Gastrocnemius medialis (tissue), 4 donors: ENCODE results near the gene FARSB. TPM values are rescaled to one million over a fixed set of nuclear protein-coding genes. Genes with fewer than 3 reads are reported as not detected.
A peak's percentile ranks its signal among the peaks of the same experiment; 100 is the strongest.

Source experiments
- ATAC-seq, 2 donors: fragments of 150-250 bp; one replicate each; pipeline ENCODE4 v1.9.1; 2016
- DNase-seq, 2 donors: peaks; one replicate each; pipeline ENCODE4 v3.0.0-alpha.2; 2019
- H3K27ac ChIP-seq, 4 donors: fragments of 200-600 bp; sonication (generic); 1 replicate in 1 of 4; 2 replicates in 3 of 4; pipeline ENCODE4 v1.5.1; 2016 to 2018; ENCODE audit warnings: mild to moderate bottlenecking in 2 of 4, moderate library complexity in 1 of 4
- H3K27me3 ChIP-seq, 3 donors: fragments of 200-600 bp; sonication (generic) in 2 of 3; 1 replicate in 1 of 3; 2 replicates in 2 of 3; pipeline versions ENCODE4 v1.5.1 to v1.6.0; 2016 to 2019; ENCODE audit warnings: mild to moderate bottlenecking in 1 of 3, moderate library complexity in 1 of 3
- H3K36me3 ChIP-seq, 2 donors: fragments of 200-600 bp; sonication (generic) in 1 of 2; one replicate each; pipeline ENCODE4 v1.5.1; 2017 to 2018
- H3K4me1 ChIP-seq, 2 donors: fragments of 200-600 bp; sonication (generic) in 1 of 2; one replicate each; pipeline ENCODE4 v1.5.1; 2016 to 2017; ENCODE audit warnings: mild to moderate bottlenecking in 2 of 2
- H3K4me3 ChIP-seq, 4 donors: fragments of 200-600 bp; sonication (generic) in 3 of 4; 1 replicate in 1 of 4; 2 replicates in 3 of 4; pipeline ENCODE4 v1.5.1; 2016 to 2019; ENCODE audit warnings: mild to moderate bottlenecking in 2 of 4
- H3K9me3 ChIP-seq, 3 donors: fragments of 200-600 bp; sonication (generic) in 2 of 3; 1 replicate in 1 of 3; 2 replicates in 2 of 3; pipeline ENCODE4 v1.5.1; 2016 to 2019
- CTCF ChIP-seq, 5 experiments: fragments of 450-650 bp in 3 of 5; fragments of 200-600 bp in 2 of 5; sonication (generic) in 2 of 5; IDR thresholded peaks in 4 of 5; conservative IDR thresholded peaks in 1 of 5; 1 replicate in 4 of 5; 2 replicates in 1 of 5; pipeline ENCODE4 v1.5.1; 2016 to 2019; ENCODE audit warnings: antibody characterized with exemption in 5 of 5, mild to moderate bottlenecking in 3 of 5, moderate library complexity in 3 of 5
- POLR2A ChIP-seq, 2 donors: fragments of 450-650 bp; IDR thresholded peaks; one replicate each; pipeline ENCODE4 v1.6.1; 2017; ENCODE audit warnings: antibody characterized with exemption in 2 of 2, mild to moderate bottlenecking in 2 of 2, moderate library complexity in 2 of 2
- in situ Hi-C, 4 donors: fragments of 200-750 bp; cut with MboI; loops; one replicate each; pipeline versions ENCODE4 v1.15.0 to v1.8.0; 2017; ENCODE audit warnings: low sequenced_read_pairs in 4 of 4
- intact Hi-C: fragments of 100-400 bp; cut with DNase I; formaldehyde crosslinking; loops from one replicate; pipeline ENCODE4 v1.15.1; 2023; ENCODE audit warnings: low total_unique reads
- total RNA-seq, 4 donors: library from RNA; depleted of rRNA; stranded (reverse); fragments of >200 nt; gene quantifications; one replicate each; pipeline versions ENCODE4 v1.1.0 to v1.2.3, GENCODE V29; 2016

FARSB gene
- total RNA-seq, 4 donors from 2014 or later, result 23.9 to 33.5 (median 29.9) TPM

DNA sequence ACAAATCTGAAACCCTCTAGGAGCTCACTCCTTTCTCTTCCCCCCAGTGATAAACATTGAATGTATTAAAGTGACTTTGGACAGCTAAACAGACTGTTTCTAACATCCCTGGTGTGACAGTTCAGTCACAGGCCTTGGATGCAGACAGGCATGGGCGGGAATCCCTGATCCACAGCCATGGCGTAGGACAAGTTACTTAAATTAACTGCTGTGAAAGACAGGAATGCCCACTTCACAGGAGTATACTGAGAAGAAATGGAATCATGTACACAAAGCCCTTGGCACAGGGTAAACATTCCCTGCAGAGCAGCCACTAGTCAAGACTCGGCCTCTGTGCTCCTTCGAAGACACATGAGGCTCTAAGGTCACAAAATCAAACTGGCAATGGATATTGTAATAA, 34.0 kb downstream of the FARSB start:
- Histone ChIP-seq H3K4me1 (no peaks in the 10 kb centered on the region), H3K4me3 (no peak overlapping the region), H3K27ac (no peak overlapping the region), H3K9me3 (no peaks in the 10 kb centered on the region), H3K27me3 (no peaks in the 10 kb centered on the region), H3K36me3 (peaks cover 0 to 78% of the 10 kb centered on the region in 2 donors)
- DNase-seq (no peak), ATAC-seq (no peak)
- intact Hi-C loops (no loop called here), in situ Hi-C loops (loop anchor here in 1 of 4 donors (25.0 kb wide), 1 partner anchor 560 kb away; no protein-coding TSS in a partner anchor)
- TF ChIP-seq CTCF (IDR thresholded peaks at IDR 0.05 in 4 of 5, conservative IDR thresholded peaks at IDR 0.05 in 1 of 5) (no peak), POLR2A (IDR thresholded peaks at IDR 0.05) (no peak)

DNA sequence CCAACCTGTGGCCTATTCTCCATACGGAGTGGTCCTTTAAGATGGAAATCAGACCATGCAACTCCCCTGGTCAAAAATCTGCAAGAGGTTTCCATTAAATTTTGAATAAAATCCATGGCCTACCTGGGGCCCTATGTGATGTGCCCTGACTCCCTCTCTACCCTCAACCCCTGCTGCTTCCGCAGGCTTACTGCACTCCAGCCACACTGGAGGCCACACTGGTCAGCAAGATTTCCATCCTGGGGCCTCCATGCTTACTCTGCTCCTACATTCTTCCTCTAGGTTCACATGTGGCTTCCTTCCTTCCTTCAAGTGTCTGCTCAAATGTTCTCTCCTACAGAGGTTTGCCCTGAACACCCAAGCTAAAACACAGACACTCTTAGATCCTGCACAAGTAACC, 40.6 kb downstream of the FARSB start:
- Histone ChIP-seq H3K4me1 (no peaks in the 10 kb centered on the region), H3K36me3 (peaks cover 2 to 56% of the 10 kb centered on the region in 2 donors), H3K27ac (no peak overlapping the region), H3K9me3 (no peaks in the 10 kb centered on the region), H3K4me3 (no peak overlapping the region), H3K27me3 (no peaks in the 10 kb centered on the region)
- intact Hi-C loops (no loop called here), in situ Hi-C loops (loop anchor here in 3 of 4 donors (10.0 to 25.0 kb wide), 2 partner anchors 553 to 561 kb away; no protein-coding TSS in a partner anchor)
- DNase-seq (no peak), ATAC-seq (no peak)
- TF ChIP-seq POLR2A (IDR thresholded peaks at IDR 0.05), result no peak
- TF ChIP-seq CTCF (IDR thresholded peaks at IDR 0.05 in 4 of 5, conservative IDR thresholded peaks at IDR 0.05 in 1 of 5), result no peak

DNA sequence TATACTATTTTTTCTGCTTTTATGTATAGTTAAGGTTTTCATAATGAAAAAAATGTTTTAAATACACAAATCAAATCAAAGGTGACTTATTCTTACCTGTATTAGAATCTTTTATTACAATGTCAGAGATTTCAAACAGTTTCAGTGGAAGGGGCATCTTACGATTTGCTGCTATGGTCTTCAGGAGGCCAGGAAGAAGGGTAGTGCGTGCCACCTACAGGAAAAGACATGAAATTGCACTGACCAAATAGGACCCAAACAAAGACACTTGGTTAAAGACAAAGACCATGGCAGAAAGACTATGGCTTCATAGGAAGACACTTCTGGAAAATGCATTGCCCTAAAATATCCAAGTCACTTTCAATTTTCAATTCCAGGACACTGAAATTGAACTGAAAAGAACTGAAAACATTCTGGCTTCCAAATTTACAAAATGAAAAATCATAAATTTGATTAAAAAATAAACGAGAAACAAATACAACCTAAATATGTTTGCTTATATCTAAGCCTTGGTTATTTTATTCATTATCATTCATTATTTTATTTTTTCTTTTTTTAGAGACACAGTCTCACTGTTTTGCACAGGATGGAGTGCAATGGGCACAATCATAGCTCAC, 42.1 kb downstream of the FARSB start:
- H3K9me3 ChIP-seq, result no peaks in the 10 kb centered on the region
- ATAC-seq (peak; percentile 36 to 46), DNase-seq (no peak)
- TF ChIP-seq CTCF (IDR thresholded peaks at IDR 0.05 in 4 of 5, conservative IDR thresholded peaks at IDR 0.05 in 1 of 5) (peak; percentile 33 to 68 (median 62)), POLR2A (IDR thresholded peaks at IDR 0.05) (no peak)
- H3K4me1 ChIP-seq, result no peaks in the 10 kb centered on the region
- H3K4me3 ChIP-seq, result no peak overlapping the region
- in situ Hi-C loops, result loop anchor here in 3 of 4 donors (10.0 to 25.0 kb wide), 2 partner anchors 552 to 559 kb away; no protein-coding TSS in a partner anchor
- H3K36me3 ChIP-seq, result peaks cover 2 to 43% of the 10 kb centered on the region in 2 donors
- intact Hi-C loops, result loop anchor here (1.0 to 2.0 kb wide), 2 partner anchors 295 to 557 kb away; no protein-coding TSS in a partner anchor
- H3K27ac ChIP-seq, result no peak overlapping the region
- H3K27me3 ChIP-seq, result no peaks in the 10 kb centered on the region

DNA sequence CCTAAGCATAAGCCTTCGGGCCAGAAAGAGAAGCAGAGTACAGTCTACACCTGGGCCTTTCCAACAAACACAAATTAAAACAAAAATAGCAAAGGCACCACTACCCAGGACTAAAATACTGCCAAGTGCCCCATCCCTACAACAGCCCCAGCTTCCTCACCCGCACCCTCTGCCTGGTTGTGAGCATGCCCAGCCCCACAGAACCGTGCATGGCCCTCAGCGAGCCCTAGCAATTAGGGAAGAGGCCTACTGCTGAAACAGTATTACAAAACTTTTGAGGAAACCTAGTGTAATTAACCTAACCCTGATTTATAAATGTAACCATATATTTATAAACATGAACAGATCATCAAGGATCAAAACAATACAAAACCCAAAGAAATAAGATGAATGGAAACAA, 44.2 kb downstream of the FARSB start:
- ATAC-seq, result no peak
- Histone ChIP-seq H3K4me3 (no peak overlapping the region), H3K27ac (no peak overlapping the region), H3K9me3 (no peaks in the 10 kb centered on the region), H3K36me3 (peaks cover 2 to 31% of the 10 kb centered on the region in 2 donors), H3K4me1 (no peaks in the 10 kb centered on the region), H3K27me3 (no peaks in the 10 kb centered on the region)
- in situ Hi-C loops (loop anchor here in 3 of 4 donors (10.0 to 25.0 kb wide), 2 partner anchors 549 to 557 kb away; no protein-coding TSS in a partner anchor), intact Hi-C loops (loop anchor here (2.0 kb wide), 1 partner anchor 293 kb away; no protein-coding TSS in a partner anchor)
- TF ChIP-seq CTCF (IDR thresholded peaks at IDR 0.05 in 4 of 5, conservative IDR thresholded peaks at IDR 0.05 in 1 of 5) (no peak), POLR2A (IDR thresholded peaks at IDR 0.05) (no peak)
- no peak for DNase-seq
